Endodermal cell (in vitro differentiated cells): ENCODE results near the gene KLHL17. TPM values are rescaled to one million over a fixed set of nuclear protein-coding genes. Genes with fewer than 3 reads are reported as not detected.
"Not testable (repeated sequence)": the region's sequence is repeated elsewhere in the genome, so short reads cannot be mapped to it uniquely, and the experiment has no call there.

ENCODE experiments used
- DNase-seq: peaks from one replicate; pipeline ENCODE4 v3.0.0-alpha.2; 2017
- H3K27ac ChIP-seq: 2 replicates; pipeline ENCODE4 v1.5.1; 2013; ENCODE audit warnings: mild to moderate bottlenecking, low read depth, low read length, moderate library complexity
- H3K27me3 ChIP-seq: 2 replicates; pipeline ENCODE4 v1.6.1; 2013; ENCODE audit warnings: mild to moderate bottlenecking, low read length, moderate library complexity; ENCODE audit not compliant: insufficient read depth, control insufficient read depth, poor library complexity, severe bottlenecking
- H3K36me3 ChIP-seq: 2 replicates; pipeline ENCODE4 v1.7.0; 2013; ENCODE audit warnings: mild to moderate bottlenecking, low read length, moderate library complexity; ENCODE audit not compliant: control insufficient read depth, insufficient read depth
- H3K4me1 ChIP-seq: one replicate; pipeline ENCODE4 v1.7.0; 2013; ENCODE audit warnings: low read length; ENCODE audit not compliant: control insufficient read depth, insufficient read depth
- H3K4me3 ChIP-seq: 2 replicates; pipeline ENCODE4 v1.5.1; 2013; ENCODE audit warnings: mild to moderate bottlenecking, low read length, moderate library complexity
- H3K9ac ChIP-seq: 2 replicates; pipeline ENCODE4 v1.6.1; 2013; ENCODE audit warnings: mild to moderate bottlenecking, low read length, moderate library complexity; ENCODE audit not compliant: poor library complexity, severe bottlenecking; ENCODE audit errors: extremely low read depth
- H3K9me3 ChIP-seq: 2 replicates; pipeline ENCODE4 v1.6.1; 2013; ENCODE audit warnings: mild to moderate bottlenecking, low read length, moderate library complexity; ENCODE audit not compliant: control insufficient read depth
- H3K27ac Mint-ChIP-seq: 2 replicates; pipeline ENCODE4 v1.8.0; 2020; ENCODE audit warnings: mixed read lengths
- H3K27me3 Mint-ChIP-seq: 2 replicates; pipeline ENCODE4 v1.8.0; 2021; ENCODE audit warnings: mild to moderate bottlenecking, mixed read lengths; ENCODE audit not compliant: insufficient read depth
- H3K36me3 Mint-ChIP-seq: 2 replicates; pipeline ENCODE4 v1.8.0; 2020; ENCODE audit warnings: low read depth, mixed read lengths
- H3K4me1 Mint-ChIP-seq: 2 replicates; pipeline ENCODE4 v1.8.0; 2020; ENCODE audit warnings: mixed read lengths
- H3K4me3 Mint-ChIP-seq: 2 replicates; pipeline ENCODE4 v1.8.0; 2020; ENCODE audit warnings: mild to moderate bottlenecking, moderate library complexity, mixed read lengths
- H3K9me3 Mint-ChIP-seq: 2 replicates; pipeline ENCODE4 v1.8.0; 2020; ENCODE audit warnings: mild to moderate bottlenecking, mixed read lengths
- WGBS, 2 experiments: methylation state at CpG; one replicate each; pipeline versions ENCODE4 v1.1.5 to v1.1.7; 2013; ENCODE audit warnings: missing lambda C conversion rate in 2 of 2, mixed read lengths in 1 of 2; ENCODE audit not compliant: insufficient coverage in 1 of 2, insufficient read length in 1 of 2; 5-methylcytosine and 5-hydroxymethylcytosine counted together
- total RNA-seq, 2 donors: library from RNA; stranded (reverse); fragmentation: NEBNext Ultra II Directional in 1 of 2; extraction: Animal tissue kit (Norgen Biotek cat#: 25700) in 1 of 2; gene quantifications; 2 replicates in 1 of 2; 3 replicates in 1 of 2; pipeline ENCODE4 v1.2.1, GENCODE V29; 2021
- TF ChIP-seq, protein P1 (sequence below): fragments of 200-600 bp; sonication (generic); conservative IDR thresholded peaks from 2 replicates; pipeline ENCODE4 v1.5.0; 2021; ENCODE audit warnings: antibody characterized with exemption, mild to moderate bottlenecking

Gene KLHL17
- total RNA-seq, 2 donors from 2014 or later, result 49.2 to 58.2 TPM

GRCh38 chr1:992362-992761 lies 32.0 kb downstream of the KLHL17 start:
- no peak overlapping the region for H3K4me3 ChIP-seq
- Mint-ChIP-seq H3K27me3 (peaks cover 93% of the 10 kb centered on the region), H3K9me3 (peaks cover 24% of the 10 kb centered on the region), H3K36me3 (no peaks in the 10 kb centered on the region), H3K27ac (no peak overlapping the region), H3K4me1 (peaks cover 3% of the 10 kb centered on the region), H3K4me3 (no peak overlapping the region)
- H3K27ac ChIP-seq, result no peak overlapping the region
- 92 to 100% methylated on average over 1 to 7 of the region's 7 CpGs for WGBS, 2 experiments
- H3K9ac ChIP-seq, result no peak overlapping the region
- TF ChIP-seq, protein P1, sequence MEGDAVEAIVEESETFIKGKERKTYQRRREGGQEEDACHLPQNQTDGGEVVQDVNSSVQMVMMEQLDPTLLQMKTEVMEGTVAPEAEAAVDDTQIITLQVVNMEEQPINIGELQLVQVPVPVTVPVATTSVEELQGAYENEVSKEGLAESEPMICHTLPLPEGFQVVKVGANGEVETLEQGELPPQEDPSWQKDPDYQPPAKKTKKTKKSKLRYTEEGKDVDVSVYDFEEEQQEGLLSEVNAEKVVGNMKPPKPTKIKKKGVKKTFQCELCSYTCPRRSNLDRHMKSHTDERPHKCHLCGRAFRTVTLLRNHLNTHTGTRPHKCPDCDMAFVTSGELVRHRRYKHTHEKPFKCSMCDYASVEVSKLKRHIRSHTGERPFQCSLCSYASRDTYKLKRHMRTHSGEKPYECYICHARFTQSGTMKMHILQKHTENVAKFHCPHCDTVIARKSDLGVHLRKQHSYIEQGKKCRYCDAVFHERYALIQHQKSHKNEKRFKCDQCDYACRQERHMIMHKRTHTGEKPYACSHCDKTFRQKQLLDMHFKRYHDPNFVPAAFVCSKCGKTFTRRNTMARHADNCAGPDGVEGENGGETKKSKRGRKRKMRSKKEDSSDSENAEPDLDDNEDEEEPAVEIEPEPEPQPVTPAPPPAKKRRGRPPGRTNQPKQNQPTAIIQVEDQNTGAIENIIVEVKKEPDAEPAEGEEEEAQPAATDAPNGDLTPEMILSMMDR, result no peak
- DNase-seq, result no peak
- H3K27me3 ChIP-seq, result peaks cover 56% of the 10 kb centered on the region
- H3K36me3 ChIP-seq, result no peaks in the 10 kb centered on the region
- no peaks in the 10 kb centered on the region for H3K4me1 ChIP-seq
- H3K9me3 ChIP-seq, result peaks cover 15% of the 10 kb centered on the region

DNA sequence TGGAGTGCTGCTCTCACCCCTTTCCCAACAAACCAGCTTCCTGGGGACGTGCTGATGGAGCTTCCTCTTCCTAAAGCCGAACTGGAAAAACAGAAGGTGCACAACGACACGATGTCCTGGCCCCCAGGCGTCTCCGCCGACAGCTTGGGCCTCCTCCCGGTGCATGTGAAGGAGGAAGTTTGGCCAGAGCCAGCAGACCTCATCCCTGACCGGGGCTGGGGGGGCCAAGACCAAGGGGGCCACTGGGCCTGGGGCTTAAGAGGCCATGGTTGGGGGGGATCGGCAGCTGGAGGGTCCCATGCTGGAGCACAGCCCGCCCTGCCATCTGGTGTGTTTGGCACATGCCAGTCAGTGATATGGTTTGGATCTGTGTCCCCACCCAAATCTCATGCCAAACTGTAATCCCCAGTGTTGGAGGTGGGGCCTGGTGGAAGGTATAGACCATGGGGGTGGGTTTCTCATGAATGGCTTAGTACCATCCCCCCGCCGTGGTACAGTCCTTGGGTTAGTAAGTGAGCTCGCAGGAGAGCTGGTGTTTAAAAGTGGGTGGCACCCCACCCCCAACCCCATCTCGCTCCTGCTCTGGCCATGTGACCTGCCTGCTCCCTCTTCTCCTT lies 33.1 kb downstream of the KLHL17 start:
- WGBS, 2 experiments, result 80 to 83% methylated on average over 1 to 15 of the region's 15 CpGs
- no peaks in the 10 kb centered on the region for H3K4me1 ChIP-seq
- TF ChIP-seq, protein P1, result no peak
- H3K27me3 ChIP-seq, result peaks cover 55% of the 10 kb centered on the region
- H3K27me3 Mint-ChIP-seq, result peaks cover 91% of the 10 kb centered on the region
- H3K9ac ChIP-seq, result no peak overlapping the region
- H3K4me3 Mint-ChIP-seq, result no peak overlapping the region
- H3K36me3 ChIP-seq, result no peaks in the 10 kb centered on the region
- no peak overlapping the region for H3K27ac Mint-ChIP-seq
- H3K36me3 Mint-ChIP-seq, result no peaks in the 10 kb centered on the region
- H3K4me3 ChIP-seq, result no peak overlapping the region
- no peak for DNase-seq
- peaks cover 24% of the 10 kb centered on the region for H3K9me3 Mint-ChIP-seq
- H3K27ac ChIP-seq, result no peak overlapping the region
- H3K4me1 Mint-ChIP-seq, result peaks cover 3% of the 10 kb centered on the region
- peaks cover 15% of the 10 kb centered on the region for H3K9me3 ChIP-seq

- not testable (repeated sequence) for H3K27ac Mint-ChIP-seq, H3K4me1 Mint-ChIP-seq, H3K27ac ChIP-seq, H3K36me3 Mint-ChIP-seq, H3K9ac ChIP-seq, H3K4me1 ChIP-seq, H3K4me3 ChIP-seq, DNase-seq, H3K36me3 ChIP-seq, H3K4me3 Mint-ChIP-seq
- H3K27me3 ChIP-seq, result peaks cover 45% of the 10 kb centered on the region
- H3K9me3 Mint-ChIP-seq, result peaks cover 19% of the 10 kb centered on the region
- WGBS, 2 experiments, result 75 to 93% methylated on average over 2 to 6 of the region's 6 CpGs
- H3K9me3 ChIP-seq, result peaks cover 15% of the 10 kb centered on the region
- peaks cover 88% of the 10 kb centered on the region for H3K27me3 Mint-ChIP-seq
These were observed 34.2 kb downstream of the KLHL17 start for GRCh38 chr1:994546-994945.
